Omental fat pad (tissue), 4 donors: ENCODE results near the gene ZGPAT. TPM values are rescaled to one million over a fixed set of nuclear protein-coding genes. Genes with fewer than 3 reads are reported as not detected.
A peak's percentile ranks its signal among the peaks of the same experiment; 100 is the strongest.
"Not testable (repeated sequence)": the region's sequence is repeated elsewhere in the genome, so short reads cannot be mapped to it uniquely, and the experiment has no call there.

Experiments
- ATAC-seq: fragments of 150-250 bp; one replicate; pipeline ENCODE4 v1.9.1; 2016; ENCODE audit warnings: mild to moderate bottlenecking, moderate library complexity; ENCODE audit not compliant: low FRiP score
- DNase-seq: peaks from one replicate; pipeline ENCODE4 v3.0.0-alpha.2; 2019; ENCODE audit warnings: low spot score
- CTCF ChIP-seq, 3 donors: fragments of 450-650 bp; IDR thresholded peaks; one replicate each; pipeline ENCODE4 v1.5.1; 2016 to 2017; ENCODE audit warnings: antibody characterized with exemption in 3 of 3, mild to moderate bottlenecking in 3 of 3, moderate library complexity in 2 of 3
- total RNA-seq, 4 donors: library from RNA; depleted of rRNA; stranded (reverse); fragments of >200 nt; gene quantifications; one replicate each; pipeline ENCODE4 v1.1.0, GENCODE V29; 2016

Gene ZGPAT
- total RNA-seq, 4 donors from 2014 or later, result 13.2 to 34.5 (median 20.6) TPM

GRCh38 chr20:63769891-63770474 is 62.1 kb downstream of the ZGPAT start:
- ATAC-seq (no peak), DNase-seq (no peak)
- no peak for TF ChIP-seq CTCF (IDR thresholded peaks at IDR 0.05)

DNA sequence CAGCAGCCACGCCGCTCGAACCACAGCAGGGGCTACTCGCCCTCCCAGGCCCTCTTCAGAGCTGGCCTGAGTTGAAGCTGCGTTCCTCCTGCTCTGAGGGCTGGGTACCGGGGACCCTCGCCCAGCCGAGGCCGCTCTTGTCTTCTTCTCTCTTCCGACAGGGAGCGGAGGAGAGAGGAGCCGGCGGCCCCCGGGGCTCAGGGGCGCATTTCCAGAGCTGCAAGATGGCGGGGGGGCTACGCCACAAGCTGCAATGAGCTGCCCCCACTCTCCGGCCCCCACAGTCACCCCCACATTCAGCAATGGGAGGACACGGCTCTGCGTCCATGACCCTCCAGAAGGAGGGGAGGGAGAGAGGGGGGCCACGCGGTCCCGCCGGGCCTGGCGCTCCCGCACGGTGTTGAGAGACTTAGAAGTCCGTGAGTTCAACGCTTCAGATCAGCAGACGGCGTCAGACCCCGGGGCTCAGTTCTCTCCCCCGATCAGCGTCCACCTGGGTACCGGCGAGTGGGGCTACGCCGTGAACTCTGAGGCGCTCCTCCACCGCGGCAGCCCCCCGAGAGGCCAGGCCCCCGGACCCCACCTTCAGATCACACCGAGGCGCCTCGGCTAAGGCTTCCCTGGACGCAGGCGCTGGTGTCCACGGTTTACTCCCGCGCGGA is 63.3 kb downstream of the ZGPAT start:
- DNase-seq (no peak), ATAC-seq (peak; percentile 27)
- TF ChIP-seq CTCF (IDR thresholded peaks at IDR 0.05), result no peak

- ATAC-seq (no peak), DNase-seq (no peak)
- TF ChIP-seq CTCF (IDR thresholded peaks at IDR 0.05), result no peak
These were observed 65.1 kb downstream of the ZGPAT start for GRCh38 chr20:63772781-63773518.

GRCh38 chr20:63773571-63774241 is 65.9 kb downstream of the ZGPAT start:
- ATAC-seq, result no peak
- no peak for TF ChIP-seq CTCF (IDR thresholded peaks at IDR 0.05)
- DNase-seq, result no peak

DNA sequence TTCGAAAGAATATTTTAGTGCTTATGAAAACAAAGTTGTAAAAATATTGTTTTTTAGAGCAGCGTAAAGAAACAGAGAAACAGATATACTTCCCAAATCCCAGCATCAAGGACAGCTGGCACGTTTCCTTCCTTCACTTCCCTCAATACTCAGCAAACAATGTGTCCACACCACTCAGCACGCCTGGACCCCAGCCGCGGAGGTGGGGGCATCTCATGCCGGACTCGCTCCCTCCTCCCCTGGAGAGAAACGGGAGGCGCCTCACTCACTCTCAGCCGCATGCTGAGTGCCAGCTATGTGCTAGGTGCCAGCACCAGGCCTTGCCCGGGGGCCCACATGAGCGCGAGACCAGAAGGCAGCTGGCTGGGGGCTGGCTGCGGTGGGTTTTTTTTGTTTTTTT is 66.5 kb downstream of the ZGPAT start:
- DNase-seq (no peak), ATAC-seq (no peak)
- no peak for TF ChIP-seq CTCF (IDR thresholded peaks at IDR 0.05)

- TF ChIP-seq CTCF (IDR thresholded peaks at IDR 0.05), result no peak
- ATAC-seq, result no peak
- DNase-seq, result no peak
These were observed 67.5 kb downstream of the ZGPAT start for GRCh38 chr20:63775096-63775978.

GRCh38 chr20:63776875-63777274 is 69.0 kb downstream of the ZGPAT start:
- DNase-seq, ATAC-seq: not testable (repeated sequence)
